ENCODE results near the gene FAM111B.
A peak's percentile ranks its signal among the peaks of the same experiment; 100 is the strongest.
"Not testable (repeated sequence)": the region's sequence is repeated elsewhere in the genome, so short reads cannot be mapped to it uniquely, and the experiment has no call there.

The FAM111B gene

GRCh38 chr11:59102259-59102765 is 4.7 kb upstream of the FAM111B start:
- no peaks in the 10 kb centered on the region for H3K36me3 ChIP-seq (ENCODE audit: control insufficient read depth in 2 of 2, insufficient read depth in 1 of 2, low read length in 2 of 2)
- no peak overlapping the region for H3K4me3 ChIP-seq (ENCODE audit: low read depth, low read length)
- TF ChIP-seq ZNF677 (tag by site-specific recombination; IDR thresholded peaks at IDR 0.05) (no peak), GLIS1 (tag by site-specific recombination; IDR thresholded peaks at IDR 0.05) (no peak), ZNF174 (tag by site-specific recombination; IDR thresholded peaks at IDR 0.05) (no peak), YY2 (tag by site-specific recombination; IDR thresholded peaks at IDR 0.05) (no peak), ZXDB (tag by site-specific recombination; IDR thresholded peaks at IDR 0.05) (no peak), SP7 (tag by site-specific recombination; IDR thresholded peaks at IDR 0.05) (no peak), ZNF292 (tag by site-specific recombination; IDR thresholded peaks at IDR 0.05; ENCODE audit: borderline replicate concordance, low read depth) (no peak), ZNF133 (tag by site-specific recombination; IDR thresholded peaks at IDR 0.05) (no peak), ZNF362 (tag by site-specific recombination; IDR thresholded peaks at IDR 0.05) (no peak), ZNF169 (tag by site-specific recombination; IDR thresholded peaks at IDR 0.05) (no peak), ZFP3 (tag by site-specific recombination; IDR thresholded peaks at IDR 0.05; ENCODE audit: low read depth) (no peak), ZNF558 (tag by site-specific recombination; IDR thresholded peaks at IDR 0.05) (no peak)
- TF ChIP-seq, protein P1, sequence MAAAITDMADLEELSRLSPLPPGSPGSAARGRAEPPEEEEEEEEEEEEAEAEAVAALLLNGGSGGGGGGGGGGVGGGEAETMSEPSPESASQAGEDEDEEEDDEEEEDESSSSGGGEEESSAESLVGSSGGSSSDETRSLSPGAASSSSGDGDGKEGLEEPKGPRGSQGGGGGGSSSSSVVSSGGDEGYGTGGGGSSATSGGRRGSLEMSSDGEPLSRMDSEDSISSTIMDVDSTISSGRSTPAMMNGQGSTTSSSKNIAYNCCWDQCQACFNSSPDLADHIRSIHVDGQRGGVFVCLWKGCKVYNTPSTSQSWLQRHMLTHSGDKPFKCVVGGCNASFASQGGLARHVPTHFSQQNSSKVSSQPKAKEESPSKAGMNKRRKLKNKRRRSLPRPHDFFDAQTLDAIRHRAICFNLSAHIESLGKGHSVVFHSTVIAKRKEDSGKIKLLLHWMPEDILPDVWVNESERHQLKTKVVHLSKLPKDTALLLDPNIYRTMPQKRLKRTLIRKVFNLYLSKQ (tag by site-specific recombination; IDR thresholded peaks at IDR 0.05; ENCODE audit: borderline replicate concordance), result no peak
- TF ChIP-seq, protein P2, sequence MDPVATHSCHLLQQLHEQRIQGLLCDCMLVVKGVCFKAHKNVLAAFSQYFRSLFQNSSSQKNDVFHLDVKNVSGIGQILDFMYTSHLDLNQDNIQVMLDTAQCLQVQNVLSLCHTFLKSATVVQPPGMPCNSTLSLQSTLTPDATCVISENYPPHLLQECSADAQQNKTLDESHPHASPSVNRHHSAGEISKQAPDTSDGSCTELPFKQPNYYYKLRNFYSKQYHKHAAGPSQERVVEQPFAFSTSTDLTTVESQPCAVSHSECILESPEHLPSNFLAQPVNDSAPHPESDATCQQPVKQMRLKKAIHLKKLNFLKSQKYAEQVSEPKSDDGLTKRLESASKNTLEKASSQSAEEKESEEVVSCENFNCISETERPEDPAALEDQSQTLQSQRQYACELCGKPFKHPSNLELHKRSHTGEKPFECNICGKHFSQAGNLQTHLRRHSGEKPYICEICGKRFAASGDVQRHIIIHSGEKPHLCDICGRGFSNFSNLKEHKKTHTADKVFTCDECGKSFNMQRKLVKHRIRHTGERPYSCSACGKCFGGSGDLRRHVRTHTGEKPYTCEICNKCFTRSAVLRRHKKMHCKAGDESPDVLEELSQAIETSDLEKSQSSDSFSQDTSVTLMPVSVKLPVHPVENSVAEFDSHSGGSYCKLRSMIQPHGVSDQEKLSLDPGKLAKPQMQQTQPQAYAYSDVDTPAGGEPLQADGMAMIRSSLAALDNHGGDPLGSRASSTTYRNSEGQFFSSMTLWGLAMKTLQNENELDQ (tag by site-specific recombination; IDR thresholded peaks at IDR 0.05; ENCODE audit: low read depth), result no peak
- H3K9me3 ChIP-seq (ENCODE audit: control insufficient read depth, insufficient read depth, low read depth, low read length), result no peaks in the 10 kb centered on the region
- no peak overlapping the region for H3K27ac ChIP-seq (ENCODE audit: extremely low read depth, low read depth, low read length)
- H3K4me1 ChIP-seq (ENCODE audit: control insufficient read depth, insufficient read depth, low read length), result no peaks in the 10 kb centered on the region
- ChIA-PET CTCF (interaction anchor here (1.7 to 2.0 kb wide), 2 partner anchors 33 to 34 kb away, joined by 6 to 7 read pairs; no protein-coding TSS in a partner anchor), POLR2A (no interaction called here)

DNA sequence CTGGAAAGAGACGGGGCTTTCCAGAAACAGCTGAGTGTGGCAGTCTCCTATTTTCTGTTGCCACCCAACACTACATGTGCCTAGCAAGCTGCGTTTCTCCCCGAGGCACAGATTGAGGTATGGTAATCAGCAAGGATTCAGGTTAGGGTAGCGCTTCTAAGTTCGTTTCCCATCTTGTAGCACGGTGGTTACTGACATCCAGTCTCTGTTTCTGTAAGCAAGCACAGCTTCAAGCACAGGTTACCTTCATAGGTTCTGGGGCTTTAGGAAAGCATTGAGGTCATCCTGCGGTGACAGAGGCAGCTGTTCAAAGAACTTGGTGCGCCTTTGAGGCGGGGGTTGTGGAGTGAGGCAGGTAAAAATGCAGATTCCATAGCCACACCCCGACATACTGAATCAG is 684 bp downstream of the FAM111B start:
- not testable (repeated sequence) for H3K4me1 ChIP-seq (ENCODE audit: control insufficient read depth, insufficient read depth, low read length); H3K9me3 ChIP-seq (ENCODE audit: control insufficient read depth, insufficient read depth, low read depth, low read length); H3K27ac ChIP-seq (ENCODE audit: extremely low read depth, low read depth, low read length)
- Histone ChIP-seq H3K4me3 (ENCODE audit: low read depth, low read length) (peak overlapping the region; percentile 64), H3K36me3 (ENCODE audit: control insufficient read depth in 2 of 2, insufficient read depth in 1 of 2, low read length in 2 of 2) (peaks cover 3 to 40% of the 10 kb centered on the region in 2 experiments; a peak in 2 of 3 replicates)
- POLR2A ChIA-PET, result interaction anchor here (1.5 to 2.1 kb wide), 5 partner anchors 20 to 202 kb away, joined by 7 to 11 read pairs (median 10); partner anchors contain the start of gene DTX4
- CTCF ChIA-PET, result interaction anchor here (0.6 to 2.9 kb wide), 6 partner anchors 10 to 383 kb away, joined by 3 to 10 read pairs (median 6); no protein-coding TSS in a partner anchor
- 0 out of 2 replicates have a peak, but pooled peaks have one; percentile 8 for TF ChIP-seq ZNF335 (tag by site-specific recombination; conservative IDR thresholded peaks at IDR 0.05)

- POLR2A ChIA-PET, result no interaction called here
- H3K4me3 ChIP-seq (ENCODE audit: low read depth, low read length), result no peak overlapping the region
- H3K27ac ChIP-seq (ENCODE audit: extremely low read depth, low read depth, low read length), result no peak overlapping the region
- no peaks in the 10 kb centered on the region for H3K9me3 ChIP-seq (ENCODE audit: control insufficient read depth, insufficient read depth, low read depth, low read length)
- CTCF ChIA-PET, result interaction anchor here (0.8 kb wide), 1 partner anchor 15 kb away, joined by 3 read pairs; no protein-coding TSS in a partner anchor
- H3K36me3 ChIP-seq (ENCODE audit: control insufficient read depth in 2 of 2, insufficient read depth in 1 of 2, low read length in 2 of 2), result peaks cover 6 to 88% of the 10 kb centered on the region in 2 experiments; a peak in 2 of 3 replicates
- no peaks in the 10 kb centered on the region for H3K4me1 ChIP-seq (ENCODE audit: control insufficient read depth, insufficient read depth, low read length)
- TF ChIP-seq ZNF423 (tag by site-specific recombination; IDR thresholded peaks at IDR 0.05) (no peak), WT1 (tag by site-specific recombination; IDR thresholded peaks at IDR 0.05) (no peak), PBX3 (CRISPR knock-in tag; IDR thresholded peaks at IDR 0.05) (no peak), ZNF121 (tag by site-specific recombination; IDR thresholded peaks at IDR 0.05) (no peak), ZNF341 (tag by site-specific recombination; IDR thresholded peaks at IDR 0.05; ENCODE audit: low read depth) (no peak), ZNF514 (tag by site-specific recombination; IDR thresholded peaks at IDR 0.05) (no peak), ZNF426 (tag by site-specific recombination; IDR thresholded peaks at IDR 0.05) (no peak), ZNF155 (tag by site-specific recombination; IDR thresholded peaks at IDR 0.05) (no peak), ZNF792 (tag by site-specific recombination; IDR thresholded peaks at IDR 0.05) (no peak), ZNF140 (tag by site-specific recombination; IDR thresholded peaks at IDR 0.05) (no peak)
- TF ChIP-seq, protein P3, sequence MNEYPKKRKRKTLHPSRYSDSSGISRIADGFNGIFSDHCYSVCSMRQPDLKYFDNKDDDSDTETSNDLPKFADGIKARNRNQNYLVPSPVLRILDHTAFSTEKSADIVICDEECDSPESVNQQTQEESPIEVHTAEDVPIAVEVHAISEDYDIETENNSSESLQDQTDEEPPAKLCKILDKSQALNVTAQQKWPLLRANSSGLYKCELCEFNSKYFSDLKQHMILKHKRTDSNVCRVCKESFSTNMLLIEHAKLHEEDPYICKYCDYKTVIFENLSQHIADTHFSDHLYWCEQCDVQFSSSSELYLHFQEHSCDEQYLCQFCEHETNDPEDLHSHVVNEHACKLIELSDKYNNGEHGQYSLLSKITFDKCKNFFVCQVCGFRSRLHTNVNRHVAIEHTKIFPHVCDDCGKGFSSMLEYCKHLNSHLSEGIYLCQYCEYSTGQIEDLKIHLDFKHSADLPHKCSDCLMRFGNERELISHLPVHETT (tag by site-specific recombination; IDR thresholded peaks at IDR 0.05), result no peak
Measured at GRCh38 chr11:59112494-59112893, 5.5 kb downstream of the FAM111B start.

Data from HEK293 (cell line).